ENCODE results near the gene TRPM7. TPM values are rescaled to one million over a fixed set of nuclear protein-coding genes. Genes with fewer than 3 reads are reported as not detected.

TRPM7 gene
- total and polyA plus RNA-seq, 9 of the 15 experiments (the other 6 are each of a cell fraction or from before 2014, with no cell fraction given): 12.3 to 59.2 (median 31.5) TPM

GRCh38 chr15:50686469-50687301, at the start of gene TRPM7 (continued):
- TF ChIP-seq CLOCK (CRISPR knock-in tag; IDR thresholded peaks at IDR 0.05; ENCODE audit: borderline replicate concordance) (no peak; the same call in 1 of the 2 replicates), NCOR1 (IDR thresholded peaks at IDR 0.05) (0 out of 2 replicates have a peak, but pooled peaks have one; percentile 11), SP2 (IDR thresholded peaks at IDR 0.05; ENCODE audit: extremely low read depth, low read depth, low read length, poor library complexity, severe bottlenecking) (no peak), GTF3C2 (IDR thresholded peaks at IDR 0.05; ENCODE audit: borderline replicate concordance, extremely low read depth, insufficient read length) (no peak), CHAMP1 (IDR thresholded peaks at IDR 0.05) (no peak), PURB (CRISPR knock-in tag; IDR thresholded peaks at IDR 0.05; ENCODE audit: low read depth) (no peak), KLF6 (CRISPR knock-in tag; IDR thresholded peaks at IDR 0.05; ENCODE audit: borderline replicate concordance) (no peak), ZNF431 (CRISPR knock-in tag; IDR thresholded peaks at IDR 0.05) (0 out of 2 replicates have a peak, but pooled peaks have one; percentile 17), TGIF2 (CRISPR knock-in tag; IDR thresholded peaks at IDR 0.05) (no peak), BACH1 (tag; IDR thresholded peaks at IDR 0.05) (no peak), FIP1L1 (IDR thresholded peaks at IDR 0.05; ENCODE audit: low read depth, low read length, poor library complexity, severe bottlenecking) (no peak), CBX3 (IDR thresholded peaks at IDR 0.05; ENCODE audit: borderline replicate concordance in 1 of 2, low read length in 2 of 2) (peak in 1 of 2 experiments; percentile 60; a peak in 1 of 3 replicates), ZFPM2 (CRISPR knock-in tag; IDR thresholded peaks at IDR 0.05) (no peak), ZNF253 (CRISPR knock-in tag; conservative IDR thresholded peaks at IDR 0.05) (no peak), RFX1 (IDR thresholded peaks at IDR 0.05) (no peak), CHD2 (IDR thresholded peaks at IDR 0.05; ENCODE audit: low read depth, low read length) (no peak)
